Tibial nerve (tissue), 4 donors: ENCODE measurements around the gene NDUFA11.

Experiments used
- CTCF ChIP-seq, 5 experiments: fragments of 200-600 bp in 3 of 5; fragments of 450-650 bp in 2 of 5; sonication (generic) in 3 of 5; IDR thresholded peaks; one replicate each; pipeline ENCODE4 v1.5.1; 2016 to 2019; ENCODE audit warnings: antibody characterized with exemption in 5 of 5, mild to moderate bottlenecking in 3 of 5, moderate library complexity in 2 of 5
- EP300 ChIP-seq, 2 donors: sonication (generic); formaldehyde crosslinking; IDR thresholded peaks; one replicate each; pipeline ENCODE4 v1.6.1; 2017; ENCODE audit warnings: antibody characterized with exemption in 2 of 2, mild to moderate bottlenecking in 1 of 2
- POLR2A ChIP-seq, 2 donors: fragments of 450-650 bp; IDR thresholded peaks; one replicate each; pipeline ENCODE4 v1.6.1; 2017; ENCODE audit warnings: antibody characterized with exemption in 2 of 2, mild to moderate bottlenecking in 2 of 2, moderate library complexity in 2 of 2

GRCh38 chr19:5951338-5951861 lies 47.8 kb upstream of the NDUFA11 start:
- TF ChIP-seq CTCF (IDR thresholded peaks at IDR 0.05) (no peak), EP300 (IDR thresholded peaks at IDR 0.05) (no peak), POLR2A (IDR thresholded peaks at IDR 0.05) (no peak)
